Fibroblast of skin of right quadriceps (primary cell): Measurements from ENCODE around the gene NXN.
"Not testable (repeated sequence)": the region's sequence is repeated elsewhere in the genome, so short reads cannot be mapped to it uniquely, and the experiment has no call there.

Experiments
- DNase-seq: peaks from one replicate; pipeline ENCODE4 v3.0.0-alpha.2; 2013

NXN gene

GRCh38 chr17:795276-795675, 184.3 kb downstream of the NXN start:
- no peak for DNase-seq

GRCh38 chr17:794876-795275, 184.7 kb downstream of the NXN start:
- peak; percentile 78 for DNase-seq

GRCh38 chr17:792277-792676, 187.3 kb downstream of the NXN start:
- DNase-seq = no peak

DNA sequence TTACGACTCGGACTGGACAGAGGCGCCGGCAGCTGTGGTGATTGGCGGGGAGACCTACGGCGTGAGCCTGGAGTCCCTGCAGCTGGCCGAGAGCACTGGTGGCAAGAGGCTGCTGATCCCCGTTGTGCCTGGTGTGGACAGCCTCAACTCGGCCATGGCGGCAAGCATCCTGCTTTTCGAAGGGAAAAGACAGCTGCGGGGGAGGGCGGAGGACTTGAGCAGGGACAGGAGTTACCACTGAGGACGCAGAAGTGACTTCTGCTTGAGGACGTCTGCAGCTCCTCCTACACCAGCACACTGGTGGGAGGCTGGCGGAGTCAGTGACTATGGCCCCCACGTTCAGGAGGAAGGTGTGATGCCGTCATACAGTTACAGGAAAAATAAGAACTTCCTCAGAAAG, 187.7 kb downstream of the NXN start:
- DNase-seq = no peak

DNA sequence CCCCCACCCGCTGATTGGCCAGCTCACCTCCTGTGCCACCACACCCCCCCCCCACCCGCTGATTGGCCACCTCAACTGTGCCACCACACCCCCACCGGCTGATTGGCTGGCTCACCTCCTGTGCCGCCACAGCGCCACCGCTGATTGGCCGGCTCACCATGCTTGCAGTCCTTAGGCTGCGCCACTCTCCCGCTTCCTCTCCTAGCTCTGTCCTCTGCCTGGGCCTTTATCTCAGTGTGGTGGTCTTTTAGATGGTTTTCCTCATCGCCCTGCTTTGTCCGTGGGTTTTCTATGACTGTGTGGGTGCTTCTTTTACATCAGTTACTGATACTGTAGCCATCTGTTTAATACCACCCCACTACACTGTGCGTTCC, 188.7 kb downstream of the NXN start:
- not testable (repeated sequence) for DNase-seq

GRCh38 chr17:789931-790873, 189.4 kb downstream of the NXN start:
- peak; percentile 28 for DNase-seq

DNA sequence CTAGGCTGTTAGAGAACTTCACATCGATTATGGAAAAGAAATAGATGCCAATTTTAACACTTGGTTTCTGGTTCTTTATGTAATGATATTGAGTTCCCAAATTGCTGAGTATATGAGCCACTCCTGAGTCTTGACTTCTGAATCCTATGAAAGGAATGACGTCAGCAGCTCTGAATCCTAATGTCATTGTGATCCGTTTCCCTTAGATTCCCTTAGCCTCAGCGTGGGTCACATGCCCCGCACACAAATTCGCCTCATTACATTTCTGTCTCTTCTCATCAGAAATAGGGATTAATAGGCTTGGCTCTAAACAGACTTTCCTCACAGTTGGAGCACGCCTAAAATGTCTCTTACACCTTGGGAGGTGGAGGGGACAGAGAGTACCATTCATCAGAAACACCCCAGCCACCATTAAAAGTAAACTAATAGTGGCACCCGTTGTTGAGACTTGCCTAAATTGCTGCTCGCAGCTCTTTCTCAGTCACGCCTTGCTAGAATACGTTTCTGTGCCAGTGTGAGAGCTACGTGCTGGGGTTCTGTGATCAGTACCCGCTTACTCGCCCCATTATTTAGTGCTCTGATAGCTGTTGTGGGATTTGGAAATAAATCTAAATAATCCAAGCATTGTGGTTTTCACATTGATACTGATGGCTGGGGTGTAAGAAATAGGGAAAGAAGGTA, 190.3 kb downstream of the NXN start:
- DNase-seq = no peak

- DNase-seq = no peak
These were observed 191.0 kb downstream of the NXN start for GRCh38 chr17:788551-788950.

GRCh38 chr17:787641-788221, 191.8 kb downstream of the NXN start:
- no peak for DNase-seq

DNA sequence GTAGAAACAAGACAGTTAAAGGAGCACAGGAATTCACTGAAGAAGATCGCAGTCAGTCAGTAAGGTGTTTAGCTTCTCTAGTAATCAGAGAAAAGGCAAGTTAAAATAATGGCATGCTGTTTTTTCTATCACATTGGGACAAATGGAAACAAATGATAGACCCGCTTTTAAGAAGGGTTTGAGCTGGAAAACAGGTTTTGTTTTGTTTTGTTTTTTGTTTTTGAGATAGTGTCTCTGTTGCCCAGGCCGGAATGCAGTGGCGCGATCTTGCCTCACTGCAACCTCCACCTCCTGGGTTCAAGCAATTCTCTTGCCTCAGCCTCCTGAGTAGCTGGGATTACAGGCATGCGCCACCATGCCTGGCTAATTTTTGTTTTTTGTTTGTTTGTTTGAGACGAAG, 193.7 kb downstream of the NXN start:
- DNase-seq = not testable (repeated sequence)

GRCh38 chr17:784143-784542, 195.4 kb downstream of the NXN start:
- DNase-seq = no peak

GRCh38 chr17:781805-782731, 197.5 kb downstream of the NXN start, which contains the start of the genes GLOD4 and MRM3:
Gene GLOD4 (minus strand): TSS chr17:782280. CDS start chr17:782255, 25 bp downstream.
Gene MRM3 (plus strand): TSS chr17:782353. CDS start chr17:782379, 26 bp downstream.
- DNase-seq = peak; percentile 84

GRCh38 chr17:778096-778495, 201.5 kb downstream of the NXN start:
- DNase-seq = no peak

DNA sequence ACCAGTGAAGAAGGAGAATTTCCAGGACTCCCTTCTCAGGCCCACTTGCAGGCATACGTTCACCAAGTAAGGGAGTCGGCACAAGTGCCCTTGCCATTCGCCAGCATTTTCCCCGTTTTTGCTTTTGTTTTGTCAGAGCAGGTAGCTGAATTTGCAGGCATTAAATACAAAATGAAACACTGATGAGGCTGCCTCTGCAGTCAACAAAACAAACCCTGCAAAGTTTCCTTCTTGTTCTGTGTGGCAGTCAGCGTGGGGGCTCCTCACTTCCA, 205.3 kb downstream of the NXN start:
- no peak for DNase-seq

- DNase-seq = no peak
These were observed 205.9 kb downstream of the NXN start for GRCh38 chr17:773467-774312.

- no peak for DNase-seq
These were observed 206.6 kb downstream of the NXN start for GRCh38 chr17:773016-773415.

DNA sequence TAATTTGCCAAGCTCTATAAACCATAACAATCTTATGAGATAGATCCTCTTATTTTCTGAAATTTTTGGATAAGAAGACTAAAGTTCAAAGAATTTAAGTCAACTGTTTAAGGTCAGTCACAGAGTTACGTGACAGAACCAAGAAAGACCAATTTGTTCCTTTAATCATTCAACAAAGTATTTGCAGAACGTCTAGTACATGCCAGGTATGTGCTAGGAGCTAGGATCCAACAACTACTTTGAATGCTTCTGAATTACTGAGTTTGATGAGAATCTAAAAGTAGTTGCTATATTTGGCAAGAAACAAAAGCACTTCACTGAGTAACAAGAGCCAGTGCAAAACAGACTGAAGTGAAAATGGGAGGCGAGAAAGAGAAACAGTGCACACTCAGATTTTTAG, 212.5 kb downstream of the NXN start:
- DNase-seq = no peak

DNA sequence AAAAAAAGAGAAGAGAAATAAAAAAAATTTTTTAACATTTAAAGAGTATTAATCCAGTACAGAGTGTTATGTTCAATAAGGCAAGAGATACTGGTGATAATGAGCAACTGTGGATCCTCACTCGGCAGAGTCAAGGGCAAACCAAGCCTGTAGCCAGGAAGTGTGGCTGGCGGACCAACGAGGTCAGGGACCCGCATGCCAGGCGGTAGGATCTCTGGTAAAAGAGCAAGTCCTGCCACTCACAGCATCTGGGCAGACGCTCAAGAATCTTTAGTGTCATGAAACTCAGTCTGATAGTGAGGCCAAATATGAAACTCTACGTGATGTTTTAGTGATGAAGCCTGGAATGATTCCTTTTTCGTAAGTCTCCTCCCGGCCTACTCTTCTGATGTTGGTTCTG, 219.2 kb downstream of the NXN start:
- DNase-seq = no peak

- no peak for DNase-seq
These were observed 219.6 kb downstream of the NXN start for GRCh38 chr17:759964-760363.

DNA sequence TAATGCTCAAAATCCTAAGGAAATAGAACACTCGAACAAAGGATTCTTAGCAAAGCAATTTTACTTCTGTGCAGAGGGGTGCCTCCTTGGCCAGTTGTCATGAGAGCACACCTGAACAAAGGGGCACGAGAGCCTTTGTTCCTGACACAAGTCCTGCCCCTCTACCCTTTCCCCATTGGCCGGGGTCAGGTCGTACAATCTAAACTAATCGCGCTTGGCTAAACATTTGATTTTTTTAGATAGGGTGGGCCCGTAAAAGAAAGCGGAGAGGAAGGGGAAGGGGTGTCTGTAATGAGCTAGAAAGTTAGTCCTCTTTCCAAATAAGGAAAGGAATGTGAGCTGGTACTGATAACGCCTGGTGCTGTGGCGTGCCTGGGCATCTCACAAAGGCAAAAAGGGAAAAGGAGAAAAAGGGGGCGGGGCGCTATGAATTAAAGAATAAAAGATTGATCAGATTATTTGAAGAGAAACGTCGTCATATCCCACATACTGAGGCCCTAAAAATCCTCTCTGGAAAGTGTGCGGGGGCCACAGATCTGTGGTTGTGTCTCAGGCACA, 223.5 kb downstream of the NXN start:
- not testable (repeated sequence) for DNase-seq

- DNase-seq = not testable (repeated sequence)
These were observed 224.1 kb downstream of the NXN start for GRCh38 chr17:755319-755961.
